ENCODE results near the gene MLLT6. TPM values are rescaled to one million over a fixed set of nuclear protein-coding genes. Genes with fewer than 3 reads are reported as not detected.
A peak's percentile ranks its signal among the peaks of the same experiment; 100 is the strongest.

MLLT6 gene
- polyA plus RNA-seq, 3 donors, result 0.72 to 55.4 (median 0.82) TPM

- intact Hi-C loops (cut with micrococcal nuclease), result loop anchor here in 1 of 2 donors (10.0 kb wide), 1 partner anchor 156 kb away; no protein-coding TSS in a partner anchor
- peaks cover 9 to 15% (median 12%) of the 10 kb centered on the region in 3 donors for H3K27me3 Mint-ChIP-seq (ENCODE audit: low read depth in 3 of 3)
- H3K27me3 ChIP-seq (ENCODE audit: control insufficient read depth in 2 of 2, insufficient read depth in 2 of 2, low read length in 2 of 2), result peaks cover 0 to 6% of the 10 kb centered on the region in 2 donors
- H3K36me3 ChIP-seq (replicated peaks in 1 of 2; ENCODE audit: control insufficient read depth in 1 of 2, insufficient read depth in 2 of 2, low read length in 2 of 2), result peaks cover 24 to 51% of the 10 kb centered on the region in 2 donors
- no peak overlapping the region for H2AFZ ChIP-seq (ENCODE audit: insufficient read depth, low read depth, low read length, poor library complexity, severe bottlenecking)
- no peak for DNase-seq
- peaks cover 19% of the 10 kb centered on the region for H4K20me1 ChIP-seq (ENCODE audit: insufficient read depth, low read length)
- H3K4me1 Mint-ChIP-seq, result peaks cover 42% of the 10 kb centered on the region
- peaks cover 19 to 24% of the 10 kb centered on the region in 2 donors for H3K4me1 ChIP-seq (ENCODE audit: control insufficient read depth in 1 of 2, insufficient read depth in 2 of 2, low read length in 2 of 2)
- no peak overlapping the region for H3K27ac ChIP-seq (ENCODE audit: low read depth in 1 of 2, low read length in 2 of 2)
- no peak overlapping the region for H3K4me2 ChIP-seq (replicated peaks; ENCODE audit: extremely low read depth, low read length, poor library complexity, severe bottlenecking)
- H3K9ac ChIP-seq (ENCODE audit: insufficient read depth, low read length, poor library complexity, severe bottlenecking), result no peak overlapping the region
- H3K36me3 Mint-ChIP-seq, result peaks cover 44 to 52% of the 10 kb centered on the region in 2 donors
- no peak overlapping the region for H3K4me3 ChIP-seq (replicated peaks in 1 of 3; ENCODE audit: low read depth in 2 of 3, low read length in 3 of 3)
- TF ChIP-seq CTCF (IDR thresholded peaks at IDR 0.05), result no peak
- H3K9me3 ChIP-seq (replicated peaks in 1 of 2; ENCODE audit: control insufficient read depth in 1 of 2, insufficient read depth in 1 of 2, low read length in 2 of 2), result no peaks in the 10 kb centered on the region
- peaks cover 8% of the 10 kb centered on the region for H3K79me2 ChIP-seq (ENCODE audit: insufficient read depth, low read length)
- peaks cover 0 to 4% (median 0%) of the 10 kb centered on the region in 7 donors for H3K9me3 Mint-ChIP-seq
- 90% methylated on average over 17 of the region's 18 CpGs for WGBS (ENCODE audit: insufficient coverage)
- no peak overlapping the region for H3K4me3 Mint-ChIP-seq
- H3K27ac Mint-ChIP-seq, result peak overlapping the region in 2 of 7 donors; percentile 16 to 20
Observed at GRCh38 chr17:38709104-38709820, 4.2 kb downstream of the MLLT6 start.

GRCh38 chr17:38709864-38710603 is 5.0 kb downstream of the MLLT6 start:
- Histone ChIP-seq H3K4me1 (ENCODE audit: control insufficient read depth in 1 of 2, insufficient read depth in 2 of 2, low read length in 2 of 2) (peaks cover 14 to 19% of the 10 kb centered on the region in 2 donors), H3K79me2 (ENCODE audit: insufficient read depth, low read length) (peaks cover 8% of the 10 kb centered on the region), H3K27ac (ENCODE audit: low read depth in 1 of 2, low read length in 2 of 2) (no peak overlapping the region), H3K9me3 (replicated peaks in 1 of 2; ENCODE audit: control insufficient read depth in 1 of 2, insufficient read depth in 1 of 2, low read length in 2 of 2) (no peaks in the 10 kb centered on the region), H2AFZ (ENCODE audit: insufficient read depth, low read depth, low read length, poor library complexity, severe bottlenecking) (no peak overlapping the region), H3K4me2 (replicated peaks; ENCODE audit: extremely low read depth, low read length, poor library complexity, severe bottlenecking) (no peak overlapping the region), H4K20me1 (ENCODE audit: insufficient read depth, low read length) (peaks cover 19% of the 10 kb centered on the region), H3K9ac (ENCODE audit: insufficient read depth, low read length, poor library complexity, severe bottlenecking) (no peak overlapping the region), H3K4me3 (replicated peaks in 1 of 3; ENCODE audit: low read depth in 2 of 3, low read length in 3 of 3) (no peak overlapping the region), H3K27me3 (ENCODE audit: control insufficient read depth in 2 of 2, insufficient read depth in 2 of 2, low read length in 2 of 2) (peaks cover 0 to 6% of the 10 kb centered on the region in 2 donors), H3K36me3 (replicated peaks in 1 of 2; ENCODE audit: control insufficient read depth in 1 of 2, insufficient read depth in 2 of 2, low read length in 2 of 2) (peaks cover 24 to 54% of the 10 kb centered on the region in 2 donors)
- Mint-ChIP-seq H3K27me3 (ENCODE audit: low read depth in 3 of 3) (peaks cover 9 to 16% (median 12%) of the 10 kb centered on the region in 3 donors), H3K4me3 (peak overlapping the region in 1 of 2 donors; percentile 9), H3K36me3 (peaks cover 44 to 54% of the 10 kb centered on the region in 2 donors), H3K27ac (no peak overlapping the region), H3K9me3 (peaks cover 0 to 2% (median 0%) of the 10 kb centered on the region in 7 donors), H3K4me1 (peaks cover 39% of the 10 kb centered on the region)
- no peak for TF ChIP-seq CTCF (IDR thresholded peaks at IDR 0.05)
- no peak for DNase-seq
- intact Hi-C loops (cut with micrococcal nuclease), result loop anchor here in 1 of 2 donors (10.0 kb wide), 1 partner anchor 155 kb away; no protein-coding TSS in a partner anchor
- WGBS (ENCODE audit: insufficient coverage), result 89% methylated on average over 10 of the region's 13 CpGs
